ENCODE measurements around the gene HOXC12.

Gene HOXC12

GRCh38 chr12:54007538-54008259 is 53.0 kb downstream of the HOXC12 start:
- peak overlapping the region; percentile 91 to 100 (median 95) for H3K27ac Mint-ChIP-seq
- peaks cover 19% of the 10 kb centered on the region for H3K36me3 Mint-ChIP-seq (ENCODE audit: low read depth)
- H3K4me3 Mint-ChIP-seq = peak overlapping the region; percentile 95 to 99 (median 96)
- H3K4me1 Mint-ChIP-seq = peaks cover 81% of the 10 kb centered on the region
- H3K27me3 Mint-ChIP-seq (ENCODE audit: low read depth) = peaks cover 51% of the 10 kb centered on the region
- H3K9me3 Mint-ChIP-seq = no peaks in the 10 kb centered on the region
- no peak for TF ChIP-seq CTCF (IDR thresholded peaks at IDR 0.05; ENCODE audit: unreplicated experiment in 3 of 3)

GRCh38 chr12:54008260-54008552 is 53.5 kb downstream of the HOXC12 start:
- H3K9me3 Mint-ChIP-seq = no peaks in the 10 kb centered on the region
- H3K4me1 Mint-ChIP-seq = peaks cover 81% of the 10 kb centered on the region
- peaks cover 51% of the 10 kb centered on the region for H3K27me3 Mint-ChIP-seq (ENCODE audit: low read depth)
- H3K4me3 Mint-ChIP-seq = peak overlapping the region; percentile 95 to 99 (median 96)
- peak overlapping the region; percentile 91 to 100 (median 95) for H3K27ac Mint-ChIP-seq
- no peak for TF ChIP-seq CTCF (IDR thresholded peaks at IDR 0.05; ENCODE audit: unreplicated experiment in 3 of 3)
- peaks cover 14% of the 10 kb centered on the region for H3K36me3 Mint-ChIP-seq (ENCODE audit: low read depth)
